Measurements from ENCODE around the gene LRRC38.
"Not testable (repeated sequence)": the region's sequence is repeated elsewhere in the genome, so short reads cannot be mapped to it uniquely, and the experiment has no call there.

LRRC38 gene, protein sequence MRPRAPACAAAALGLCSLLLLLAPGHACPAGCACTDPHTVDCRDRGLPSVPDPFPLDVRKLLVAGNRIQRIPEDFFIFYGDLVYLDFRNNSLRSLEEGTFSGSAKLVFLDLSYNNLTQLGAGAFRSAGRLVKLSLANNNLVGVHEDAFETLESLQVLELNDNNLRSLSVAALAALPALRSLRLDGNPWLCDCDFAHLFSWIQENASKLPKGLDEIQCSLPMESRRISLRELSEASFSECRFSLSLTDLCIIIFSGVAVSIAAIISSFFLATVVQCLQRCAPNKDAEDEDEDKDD

GRCh38 chr1:13513895-13514546, at the start of gene LRRC38:
LRRC38 (minus strand) TSS chr1:13514003; CDS start chr1:13513593, 410 bp downstream.
- DNase-seq (ENCODE audit: low read depth), result no peak

DNA sequence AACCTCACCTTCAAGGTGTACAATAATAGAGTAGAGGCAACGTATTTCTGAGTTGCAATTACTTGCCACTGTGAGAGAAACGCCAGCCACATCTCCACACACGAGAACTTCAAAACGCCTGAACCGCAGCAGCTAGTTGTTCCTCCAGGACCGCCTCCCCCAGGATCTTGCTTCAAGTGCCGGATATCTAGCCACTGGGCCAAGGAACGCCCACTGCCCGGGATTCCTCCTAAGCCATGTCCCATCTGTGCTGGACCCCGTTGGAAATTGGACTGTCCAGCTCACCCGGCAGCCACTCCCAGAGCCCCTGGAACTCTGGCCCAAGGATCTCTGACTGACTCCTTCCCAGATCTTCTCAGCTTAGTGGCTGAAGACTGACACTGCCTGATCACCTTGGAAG, 49.2 kb upstream of the LRRC38 start:
- DNase-seq (ENCODE audit: low read depth), result not testable (repeated sequence)

GRCh38 chr1:13560541-13560940, 46.7 kb upstream of the LRRC38 start:
- DNase-seq (ENCODE audit: low read depth), result no peak

- no peak for DNase-seq (ENCODE audit: low read depth)
Observed at GRCh38 chr1:13556224-13556764, 42.5 kb upstream of the LRRC38 start.

DNA sequence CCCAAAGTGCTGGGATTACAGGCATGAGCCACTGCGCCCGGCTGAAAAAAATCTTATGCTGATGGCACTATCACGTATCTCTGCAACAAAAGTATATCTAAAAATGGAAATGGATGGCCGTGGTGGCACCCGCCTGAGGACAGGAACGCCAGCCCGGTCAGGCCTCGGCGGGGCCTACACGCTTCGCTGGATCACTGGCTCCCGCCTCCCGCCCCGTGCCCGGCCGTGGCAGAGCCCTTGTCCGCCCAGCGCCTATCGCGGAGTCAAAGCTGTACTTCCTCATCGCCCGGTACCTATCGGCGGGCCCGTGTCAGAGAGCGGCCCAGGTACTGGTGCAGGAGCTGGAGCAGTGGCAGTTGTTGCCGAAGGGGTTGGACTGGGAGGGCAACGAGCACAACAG, 41.0 kb upstream of the LRRC38 start:
- DNase-seq (ENCODE audit: low read depth), result no peak

GRCh38 chr1:13550663-13551062, 36.9 kb upstream of the LRRC38 start:
- no peak for DNase-seq (ENCODE audit: low read depth)

- DNase-seq (ENCODE audit: low read depth), result no peak
Observed at GRCh38 chr1:13549521-13549920, 35.7 kb upstream of the LRRC38 start.

- no peak for DNase-seq (ENCODE audit: low read depth)
Observed at GRCh38 chr1:13549021-13549420, 35.2 kb upstream of the LRRC38 start.

GRCh38 chr1:13548281-13548680, 34.5 kb upstream of the LRRC38 start:
- no peak for DNase-seq (ENCODE audit: low read depth)

DNA sequence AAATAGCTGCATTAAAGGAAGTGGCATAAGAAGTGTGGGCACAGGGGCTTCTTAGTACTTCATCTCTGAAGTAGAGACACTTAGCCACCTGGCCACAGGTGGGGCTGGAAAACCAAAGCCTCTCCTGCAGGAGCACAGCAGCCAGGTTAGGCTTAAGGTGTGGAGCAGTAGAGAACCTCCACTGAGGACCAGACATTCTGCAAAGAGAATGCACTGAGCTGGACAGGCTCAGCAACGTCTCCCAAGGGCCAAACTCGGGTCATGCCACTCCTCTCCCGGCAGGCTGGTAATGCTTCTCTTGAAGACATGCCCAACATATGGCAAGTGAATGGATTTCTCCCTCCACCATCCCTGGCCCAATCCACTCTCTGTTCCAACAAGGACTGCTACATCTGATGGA, 33.0 kb upstream of the LRRC38 start:
- DNase-seq (ENCODE audit: low read depth), result no peak

DNA sequence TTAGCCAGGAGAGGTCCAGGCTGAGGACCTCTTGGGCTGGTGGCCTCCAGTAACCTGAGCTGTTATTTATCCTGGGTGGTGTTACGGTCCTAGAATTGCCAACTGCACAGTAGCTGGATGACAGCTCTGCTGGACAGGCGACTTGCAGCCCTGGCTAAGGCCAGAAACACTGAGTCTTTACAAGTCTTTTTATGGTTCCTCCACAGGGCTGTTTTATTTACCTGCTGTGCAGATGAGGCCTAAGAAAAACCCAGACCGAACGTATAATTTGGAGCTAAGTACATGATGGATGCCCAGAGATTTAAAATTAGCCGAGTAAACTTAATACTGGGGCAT, 30.4 kb upstream of the LRRC38 start:
- no peak for DNase-seq (ENCODE audit: low read depth)

- no peak for DNase-seq (ENCODE audit: low read depth)
Observed at GRCh38 chr1:13543451-13544220, 29.8 kb upstream of the LRRC38 start.

DNA sequence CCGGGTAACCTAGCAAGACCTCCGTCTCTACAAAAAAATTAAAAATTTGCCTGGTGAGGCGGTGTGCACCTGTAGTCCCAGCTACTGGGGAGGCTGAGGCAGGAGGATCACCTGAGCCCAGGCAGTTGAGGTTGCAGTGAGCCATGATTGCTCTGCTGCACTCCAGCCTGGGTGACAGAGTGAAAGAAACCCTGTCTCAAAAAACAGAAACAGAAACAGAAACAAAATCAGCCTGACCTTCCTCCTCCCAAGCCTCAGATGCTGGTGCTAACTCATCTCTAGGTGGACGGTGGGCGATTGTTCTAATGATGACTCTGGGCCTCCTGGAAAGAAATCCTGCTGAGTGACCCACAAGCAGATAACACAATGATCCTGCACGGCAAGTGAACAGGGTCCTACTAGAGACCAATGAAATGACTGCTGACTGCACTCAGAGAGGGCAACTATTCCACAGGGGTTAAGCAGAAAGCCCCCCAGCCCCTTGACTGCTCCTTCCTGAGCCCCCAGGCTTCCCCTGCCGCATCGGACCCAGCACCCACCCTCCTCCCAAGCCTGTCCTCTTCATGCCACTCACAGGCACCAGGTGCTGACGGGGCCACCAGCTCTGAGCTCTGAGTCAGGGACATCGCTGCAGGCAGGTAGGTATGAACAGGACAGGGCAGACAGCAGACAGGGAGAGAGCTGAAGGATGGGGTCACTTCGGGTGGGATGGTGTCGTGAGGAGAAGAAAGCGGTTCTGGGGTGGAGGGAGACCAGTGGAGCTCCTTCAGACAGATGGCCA, 27.8 kb upstream of the LRRC38 start:
- DNase-seq (ENCODE audit: low read depth), result no peak

- DNase-seq (ENCODE audit: low read depth), result no peak
Observed at GRCh38 chr1:13540866-13541265, 27.1 kb upstream of the LRRC38 start.

- no peak for DNase-seq (ENCODE audit: low read depth)
Observed at GRCh38 chr1:13539683-13540082, 25.9 kb upstream of the LRRC38 start.

GRCh38 chr1:13538832-13539231, 25.0 kb upstream of the LRRC38 start:
- no peak for DNase-seq (ENCODE audit: low read depth)

DNA sequence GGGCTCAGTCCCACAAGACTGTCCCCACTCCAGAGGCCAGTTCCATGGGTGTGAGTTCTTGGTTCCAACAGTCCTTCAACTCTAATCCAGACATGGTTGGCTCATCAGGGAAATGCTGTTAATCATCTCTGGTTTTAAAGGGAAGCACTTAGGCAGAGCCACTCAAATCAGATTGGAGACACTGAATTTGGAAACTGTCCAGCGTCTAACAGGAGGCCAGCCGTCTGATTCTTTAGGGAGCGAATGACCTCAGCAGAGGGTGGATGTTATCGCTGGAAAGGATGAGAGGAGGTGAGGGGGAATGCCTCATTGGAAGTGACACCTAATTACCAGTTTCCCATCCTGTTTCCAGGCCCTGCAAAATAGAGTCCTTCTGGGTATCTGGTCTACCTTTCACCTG, 22.8 kb upstream of the LRRC38 start:
- no peak for DNase-seq (ENCODE audit: low read depth)

DNA sequence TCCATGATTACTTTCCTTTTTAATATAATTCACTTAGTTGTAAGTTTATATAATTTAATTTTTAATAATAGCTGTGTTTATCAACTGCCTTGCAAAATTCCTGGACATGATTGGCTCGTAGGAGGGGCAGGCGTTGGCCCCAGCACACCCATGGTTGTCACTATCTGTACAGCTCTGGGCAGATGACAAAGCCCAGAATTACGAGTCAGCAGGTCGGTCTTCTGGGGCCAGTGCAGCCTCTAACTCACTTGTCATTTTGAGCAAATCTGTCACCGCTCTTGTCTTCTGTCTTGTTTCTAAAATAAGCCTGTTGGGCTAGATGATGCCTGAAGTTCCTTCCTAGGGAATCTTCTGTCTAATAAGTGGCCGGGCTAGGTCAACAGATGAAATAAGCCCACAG, 21.4 kb upstream of the LRRC38 start:
- no peak for DNase-seq (ENCODE audit: low read depth)

GRCh38 chr1:13528320-13528719, 14.5 kb upstream of the LRRC38 start:
- DNase-seq (ENCODE audit: low read depth), result no peak

DNA sequence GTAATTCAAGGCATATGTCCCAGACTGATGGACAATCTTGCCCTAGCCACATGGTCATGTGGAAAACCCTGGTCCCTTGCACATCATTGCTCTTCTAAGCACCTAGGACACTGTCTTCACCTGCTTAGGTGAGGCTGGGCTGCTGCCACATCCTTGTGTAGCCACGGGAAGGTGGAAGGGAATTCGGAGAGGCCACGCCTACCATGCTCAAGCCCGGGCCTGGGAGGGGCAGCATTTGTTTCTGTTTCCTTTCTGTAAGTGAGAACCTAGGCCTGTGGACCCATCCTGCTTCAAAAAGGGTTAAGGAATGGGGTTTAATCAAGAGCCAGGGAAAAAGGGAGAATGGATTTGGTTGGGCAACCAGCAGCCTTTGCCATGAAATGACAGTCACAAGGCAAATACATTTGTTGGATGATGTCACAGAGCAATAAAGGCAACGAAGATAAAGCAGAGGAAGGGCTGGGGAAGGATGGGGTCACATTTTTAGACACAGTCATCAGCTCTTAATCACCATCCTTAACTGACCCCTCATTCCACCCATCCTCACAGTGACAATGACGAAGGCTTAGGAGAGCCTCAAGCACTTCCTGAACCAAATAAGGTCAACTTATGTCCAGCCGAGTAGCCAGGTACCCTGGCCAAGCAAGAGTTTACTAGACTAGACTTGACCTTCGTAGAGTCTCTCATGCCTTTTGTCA, 10.1 kb upstream of the LRRC38 start:
- no peak for DNase-seq (ENCODE audit: low read depth)

- no peak for DNase-seq (ENCODE audit: low read depth)
Observed at GRCh38 chr1:13520985-13521384, 7.2 kb upstream of the LRRC38 start.
